ENCODE results near the gene RYR3. TPM values are rescaled to one million over a fixed set of nuclear protein-coding genes. Genes with fewer than 3 reads are reported as not detected.

The RYR3 gene
- total and polyA plus RNA-seq, 10 of the 15 experiments (the other 5 are each of a cell fraction or from before 2014, with no cell fraction given) = under 0.01 to 0.44 (median 0.16) TPM; not detected in 5

- Histone ChIP-seq H3K4me3 (no peak overlapping the region), H3K79me2 (ENCODE audit: control insufficient read depth, insufficient read depth, low read length) (no peaks in the 10 kb centered on the region), H3K4me2 (ENCODE audit: control insufficient read depth, insufficient read depth) (no peak overlapping the region), H3K4me1 (ENCODE audit: control insufficient read depth, insufficient read depth, low read length) (no peaks in the 10 kb centered on the region), H3K36me3 (ENCODE audit: control insufficient read depth in 2 of 2, insufficient read depth in 2 of 2, low read length in 1 of 2) (no peaks in the 10 kb centered on the region), H3K27ac (ENCODE audit: control insufficient read depth, insufficient read depth) (no peak overlapping the region), H3K27me3 (replicated peaks in 1 of 2; ENCODE audit: control insufficient read depth in 2 of 2, insufficient read depth in 2 of 2, low read length in 1 of 2) (no peaks in the 10 kb centered on the region), H2AFZ (ENCODE audit: control insufficient read depth, low read depth, low read length) (no peak overlapping the region), H4K20me1 (ENCODE audit: control insufficient read depth, insufficient read depth) (no peaks in the 10 kb centered on the region), H3K9me3 (replicated peaks; ENCODE audit: control insufficient read depth, insufficient read depth, low read length) (no peaks in the 10 kb centered on the region), H3K9ac (ENCODE audit: control insufficient read depth, insufficient read depth, low read length) (no peak overlapping the region)
- FAIRE-seq = no peak
- TF ChIP-seq CBFB (IDR thresholded peaks at IDR 0.05; ENCODE audit: low read depth) (no peak), ETV6 (conservative IDR thresholded peaks at IDR 0.05 in 1 of 2, IDR thresholded peaks at IDR 0.05 in 1 of 2; ENCODE audit: borderline replicate concordance in 1 of 2, low read depth in 1 of 2) (no peak), CBX3 (IDR thresholded peaks at IDR 0.05; ENCODE audit: borderline replicate concordance, low read depth) (no peak), SMARCA5 (IDR thresholded peaks at IDR 0.05) (no peak), ZNF24 (IDR thresholded peaks at IDR 0.05) (no peak), EZH2 (IDR thresholded peaks at IDR 0.05; ENCODE audit: borderline replicate concordance, control insufficient read depth, low read depth, low read length) (no peak), SREBF1 (IDR thresholded peaks at IDR 0.05; ENCODE audit: low read length) (no peak)
- no TSS peak for BruUV-seq (replicated peaks)
- ATAC-seq = no peak
- SMC1A ChIA-PET (ENCODE audit: uncharacterized antibody, unreplicated experiment) = no interaction called here
- intact Hi-C loops (cut with micrococcal nuclease; ENCODE audit: unreplicated experiment) = no loop called here
- DNase-seq (ENCODE audit: low read depth, low spot score) = no peak
- in situ Hi-C loops (cut with MboI) = no loop called here
- POLR2A ChIA-PET = no interaction called here
- RAD21 ChIA-PET (ENCODE audit: unreplicated experiment) = no interaction called here
- 0% methylated on average over 1 of the region's 1 CpG for WGBS (ENCODE audit: insufficient coverage, insufficient replicate concordance, low lambda C conversion rate, missing lambda C conversion rate)
- CTCF ChIA-PET = no interaction called here
These were observed 196.1 kb downstream of the RYR3 start for GRCh38 chr15:33506781-33507296.

GRCh38 chr15:33508703-33509102 lies 197.9 kb downstream of the RYR3 start:
- no peak for FAIRE-seq
- H3K36me3 ChIP-seq (ENCODE audit: control insufficient read depth in 2 of 2, insufficient read depth in 2 of 2, low read length in 1 of 2) = no peaks in the 10 kb centered on the region
- no TSS peak for BruUV-seq (replicated peaks)
- TF ChIP-seq, protein P1, sequence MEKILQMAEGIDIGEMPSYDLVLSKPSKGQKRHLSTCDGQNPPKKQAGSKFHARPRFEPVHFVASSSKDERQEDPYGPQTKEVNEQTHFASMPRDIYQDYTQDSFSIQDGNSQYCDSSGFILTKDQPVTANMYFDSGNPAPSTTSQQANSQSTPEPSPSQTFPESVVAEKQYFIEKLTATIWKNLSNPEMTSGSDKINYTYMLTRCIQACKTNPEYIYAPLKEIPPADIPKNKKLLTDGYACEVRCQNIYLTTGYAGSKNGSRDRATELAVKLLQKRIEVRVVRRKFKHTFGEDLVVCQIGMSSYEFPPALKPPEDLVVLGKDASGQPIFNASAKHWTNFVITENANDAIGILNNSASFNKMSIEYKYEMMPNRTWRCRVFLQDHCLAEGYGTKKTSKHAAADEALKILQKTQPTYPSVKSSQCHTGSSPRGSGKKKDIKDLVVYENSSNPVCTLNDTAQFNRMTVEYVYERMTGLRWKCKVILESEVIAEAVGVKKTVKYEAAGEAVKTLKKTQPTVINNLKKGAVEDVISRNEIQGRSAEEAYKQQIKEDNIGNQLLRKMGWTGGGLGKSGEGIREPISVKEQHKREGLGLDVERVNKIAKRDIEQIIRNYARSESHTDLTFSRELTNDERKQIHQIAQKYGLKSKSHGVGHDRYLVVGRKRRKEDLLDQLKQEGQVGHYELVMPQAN (conservative IDR thresholded peaks at IDR 0.05) = no peak
- TF ChIP-seq YY1 (IDR thresholded peaks at IDR 0.05; ENCODE audit: low read depth, low read length) (no peak), RAD51 (IDR thresholded peaks at IDR 0.05) (no peak), NR2C1 (IDR thresholded peaks at IDR 0.05) (no peak), MAX (IDR thresholded peaks at IDR 0.05; ENCODE audit: low read depth, low read length) (no peak)
- TF ChIP-seq, protein P2, sequence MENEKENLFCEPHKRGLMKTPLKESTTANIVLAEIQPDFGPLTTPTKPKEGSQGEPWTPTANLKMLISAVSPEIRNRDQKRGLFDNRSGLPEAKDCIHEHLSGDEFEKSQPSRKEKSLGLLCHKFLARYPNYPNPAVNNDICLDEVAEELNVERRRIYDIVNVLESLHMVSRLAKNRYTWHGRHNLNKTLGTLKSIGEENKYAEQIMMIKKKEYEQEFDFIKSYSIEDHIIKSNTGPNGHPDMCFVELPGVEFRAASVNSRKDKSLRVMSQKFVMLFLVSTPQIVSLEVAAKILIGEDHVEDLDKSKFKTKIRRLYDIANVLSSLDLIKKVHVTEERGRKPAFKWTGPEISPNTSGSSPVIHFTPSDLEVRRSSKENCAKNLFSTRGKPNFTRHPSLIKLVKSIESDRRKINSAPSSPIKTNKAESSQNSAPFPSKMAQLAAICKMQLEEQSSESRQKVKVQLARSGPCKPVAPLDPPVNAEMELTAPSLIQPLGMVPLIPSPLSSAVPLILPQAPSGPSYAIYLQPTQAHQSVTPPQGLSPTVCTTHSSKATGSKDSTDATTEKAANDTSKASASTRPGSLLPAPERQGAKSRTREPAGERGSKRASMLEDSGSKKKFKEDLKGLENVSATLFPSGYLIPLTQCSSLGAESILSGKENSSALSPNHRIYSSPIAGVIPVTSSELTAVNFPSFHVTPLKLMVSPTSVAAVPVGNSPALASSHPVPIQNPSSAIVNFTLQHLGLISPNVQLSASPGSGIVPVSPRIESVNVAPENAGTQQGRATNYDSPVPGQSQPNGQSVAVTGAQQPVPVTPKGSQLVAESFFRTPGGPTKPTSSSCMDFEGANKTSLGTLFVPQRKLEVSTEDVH (IDR thresholded peaks at IDR 0.05; ENCODE audit: low read depth, partially characterized antibody) = no peak

More at GRCh38 chr15:33508703-33509102, 197.9 kb downstream of the RYR3 start:
- ATAC-seq (no peak), DNase-seq (ENCODE audit: low read depth, low spot score) (no peak)
- Histone ChIP-seq H3K27ac (ENCODE audit: control insufficient read depth, insufficient read depth) (no peak overlapping the region), H3K9ac (ENCODE audit: control insufficient read depth, insufficient read depth, low read length) (no peak overlapping the region), H3K4me1 (ENCODE audit: control insufficient read depth, insufficient read depth, low read length) (no peaks in the 10 kb centered on the region), H3K4me2 (ENCODE audit: control insufficient read depth, insufficient read depth) (no peak overlapping the region), H2AFZ (ENCODE audit: control insufficient read depth, low read depth, low read length) (no peak overlapping the region), H4K20me1 (ENCODE audit: control insufficient read depth, insufficient read depth) (no peaks in the 10 kb centered on the region), H3K27me3 (replicated peaks in 1 of 2; ENCODE audit: control insufficient read depth in 2 of 2, insufficient read depth in 2 of 2, low read length in 1 of 2) (0 out of 4 replicates have a peak, but pooled peaks cover 0 to 2% of the 10 kb centered on the region in 2 experiments), H3K79me2 (ENCODE audit: control insufficient read depth, insufficient read depth, low read length) (no peaks in the 10 kb centered on the region), H3K4me3 (no peak overlapping the region), H3K9me3 (replicated peaks; ENCODE audit: control insufficient read depth, insufficient read depth, low read length) (no peaks in the 10 kb centered on the region)
- SMC1A ChIA-PET (ENCODE audit: uncharacterized antibody, unreplicated experiment) = no interaction called here
- intact Hi-C loops (cut with micrococcal nuclease; ENCODE audit: unreplicated experiment) = no loop called here
- WGBS (ENCODE audit: insufficient coverage, insufficient replicate concordance, low lambda C conversion rate, missing lambda C conversion rate) = 0% methylated on average over 4 of the region's 4 CpGs
- in situ Hi-C loops (cut with MboI) = no loop called here
- RAD21 ChIA-PET (ENCODE audit: unreplicated experiment) = no interaction called here
- CTCF ChIA-PET = no interaction called here
- POLR2A ChIA-PET = interaction anchor here (0.6 kb wide), 1 partner anchor 30 kb away, joined by 4 read pairs; no protein-coding TSS in a partner anchor
